DND-41 (cell line): Measurements from ENCODE around the gene TMEM126B.

Experiments used
- ATAC-seq: fragments of 200-7000 bp; cut with Tn5 transposase; 3 replicates; pipeline ENCODE4 v1.9.1; 2021; ENCODE audit warnings: low read depth; ENCODE audit not compliant: insufficient read depth
- DNase-seq: peaks from one replicate; pipeline ENCODE4 v3.0.0-alpha.2; 2020
- H2AFZ ChIP-seq: 2 replicates; pipeline ENCODE4 v1.6.0; 2012; ENCODE audit warnings: low read depth, low read length
- H3K27ac ChIP-seq: 2 replicates; pipeline ENCODE4 v1.5.1; 2012; ENCODE audit warnings: low read length, inconsistent platforms
- H3K27me3 ChIP-seq: fragments of 200-600 bp; sonication (generic); 2 replicates; pipeline ENCODE4 v1.6.0; 2012; ENCODE audit warnings: low read length, mild to moderate bottlenecking, inconsistent platforms; ENCODE audit not compliant: insufficient read depth, poor library complexity
- H3K36me3 ChIP-seq: 2 replicates; pipeline ENCODE4 v1.5.1; 2012; ENCODE audit warnings: low read length, inconsistent platforms; ENCODE audit not compliant: insufficient read depth
- H3K4me1 ChIP-seq: 2 replicates; pipeline ENCODE4 v1.5.1; 2012; ENCODE audit warnings: mild to moderate bottlenecking, low read length; ENCODE audit not compliant: insufficient read depth
- H3K4me2 ChIP-seq: 2 replicates; pipeline ENCODE4 v1.6.0; 2012; ENCODE audit warnings: mild to moderate bottlenecking, moderate library complexity, low read length, inconsistent platforms; ENCODE audit not compliant: insufficient read depth
- H3K4me3 ChIP-seq, 2 experiments: fragments of 200-600 bp in 1 of 2; shearing (Covaris generic) in 1 of 2; 2 replicates each; pipeline ENCODE4 v1.5.1; 2012 to 2016; ENCODE audit warnings: inconsistent platforms in 2 of 2, low read length in 2 of 2, mild to moderate bottlenecking in 2 of 2, low read depth in 1 of 2, moderate library complexity in 1 of 2
- H3K79me2 ChIP-seq: 2 replicates; pipeline ENCODE4 v1.6.0; 2012; ENCODE audit warnings: low read length, inconsistent platforms; ENCODE audit not compliant: insufficient read depth
- H3K9ac ChIP-seq: 2 replicates; pipeline ENCODE4 v1.6.0; 2012; ENCODE audit warnings: low read depth, mild to moderate bottlenecking, inconsistent platforms, low read length, moderate library complexity
- H3K9me3 ChIP-seq: 2 replicates; pipeline ENCODE4 v1.5.1; 2012; ENCODE audit warnings: low read length, moderate library complexity, mild to moderate bottlenecking, inconsistent platforms; ENCODE audit not compliant: insufficient read depth, severe bottlenecking
- H4K20me1 ChIP-seq: 2 replicates; pipeline ENCODE4 v1.6.0; 2012; ENCODE audit warnings: low read length; ENCODE audit not compliant: insufficient read depth
- EZH2 ChIP-seq: IDR thresholded peaks from 3 replicates; pipeline ENCODE4 v1.6.1; 2012; ENCODE audit warnings: borderline replicate concordance, low read depth, mild to moderate bottlenecking, moderate library complexity, low read length, inconsistent platforms; ENCODE audit not compliant: severe bottlenecking
- TF ChIP-seq, protein P1 (sequence below): IDR thresholded peaks from 2 replicates; pipeline ENCODE4 v1.5.1; 2012; ENCODE audit warnings: borderline replicate concordance, low read length, moderate library complexity, mild to moderate bottlenecking; ENCODE audit not compliant: poor library complexity, severe bottlenecking; ENCODE audit errors: extremely low read depth

The TMEM126B gene

DNA sequence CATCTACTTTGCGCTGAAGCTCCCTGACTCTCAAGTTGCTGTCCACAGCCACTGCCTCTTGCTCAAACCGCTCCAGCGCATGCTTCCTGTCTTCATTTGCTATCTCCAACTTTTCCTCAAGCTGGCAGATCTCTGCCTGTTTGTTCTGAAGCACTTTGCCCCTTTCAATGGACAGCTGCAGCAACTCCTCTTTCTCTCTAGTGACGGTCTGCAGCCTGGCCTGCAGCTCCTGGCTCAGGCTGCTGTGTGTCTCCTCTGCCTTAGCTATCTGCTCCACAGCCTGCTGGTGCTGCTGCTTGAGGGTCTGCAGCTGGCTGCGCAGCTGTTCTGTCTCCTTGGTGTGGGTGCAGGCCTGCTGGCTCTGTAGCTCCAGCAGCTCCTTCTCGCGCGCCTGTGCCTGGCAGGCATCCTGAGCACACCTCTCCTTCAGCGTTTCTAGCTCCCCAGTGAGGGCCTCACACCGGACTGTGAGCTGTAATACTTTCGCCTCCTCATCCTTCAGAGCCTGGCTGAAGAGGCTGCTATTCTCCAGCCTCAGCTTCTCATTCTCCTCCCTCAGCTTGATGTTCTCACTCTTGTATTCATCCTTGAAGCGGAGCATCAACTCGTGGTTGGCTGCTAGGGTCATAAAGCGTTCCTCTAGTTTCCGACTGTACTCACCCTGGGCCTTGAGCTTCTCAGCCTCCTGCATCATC is 56.9 kb downstream of the TMEM126B start:
- peak; percentile 39; the same call in 2 of the 3 replicates for ATAC-seq
- H2AFZ ChIP-seq, result no peak overlapping the region

DNA sequence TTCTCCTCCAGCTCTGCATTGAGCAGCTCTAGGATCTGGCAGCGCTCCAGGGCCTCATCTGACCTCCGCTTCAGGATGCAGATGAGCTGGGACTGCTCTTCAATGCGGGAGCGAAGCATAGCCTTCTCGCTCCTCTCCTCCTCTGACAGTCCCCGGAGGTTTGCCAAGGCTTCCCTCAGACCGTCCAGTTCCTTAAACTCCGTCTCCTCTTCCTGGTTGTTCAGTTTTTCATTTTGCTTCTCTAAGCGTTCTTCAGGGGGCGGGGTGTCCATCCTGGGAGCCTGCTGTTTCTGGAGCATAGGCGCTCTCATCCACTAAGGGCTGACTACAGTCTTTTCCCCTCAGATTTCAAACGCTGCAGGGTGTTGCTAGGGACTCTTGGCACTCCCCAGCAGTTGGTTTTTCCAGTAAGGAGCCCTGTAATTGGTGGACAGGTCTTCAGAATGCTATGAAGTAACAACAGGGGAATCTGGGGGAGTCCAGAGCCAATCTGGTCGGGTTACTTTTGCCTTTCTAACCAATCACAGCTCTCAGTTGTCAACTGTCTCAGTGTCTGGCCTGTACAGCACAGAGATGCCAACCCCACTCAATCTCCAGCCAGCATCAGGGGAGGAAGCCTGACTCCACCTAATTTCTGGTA is 57.5 kb downstream of the TMEM126B start, which contains the start of gene CCDC89:
Gene CCDC89, minus strand, starts transcription at position 376 of the 640 bp plus-strand sequence. Its CDS starts 65 bp downstream, at position 311.
- ATAC-seq, result no peak
- Histone ChIP-seq H3K4me3 (no peak within 1 kb of the TSS), H2AFZ (no peak within 1 kb of the TSS), H3K27ac (no peak within 1 kb of the TSS), H3K4me1 (no peaks in the 10 kb centered on the region), H3K79me2 (no peaks in the 10 kb centered on the region), H3K27me3 (peaks cover 31% of the 10 kb centered on the region), H4K20me1 (no peaks in the 10 kb centered on the region), H3K4me2 (no peak within 1 kb of the TSS), H3K9ac (no peak within 1 kb of the TSS), H3K36me3 (no peaks in the 10 kb centered on the region), H3K9me3 (no peaks in the 10 kb centered on the region)
- no peak for TF ChIP-seq EZH2
- TF ChIP-seq, protein P1, sequence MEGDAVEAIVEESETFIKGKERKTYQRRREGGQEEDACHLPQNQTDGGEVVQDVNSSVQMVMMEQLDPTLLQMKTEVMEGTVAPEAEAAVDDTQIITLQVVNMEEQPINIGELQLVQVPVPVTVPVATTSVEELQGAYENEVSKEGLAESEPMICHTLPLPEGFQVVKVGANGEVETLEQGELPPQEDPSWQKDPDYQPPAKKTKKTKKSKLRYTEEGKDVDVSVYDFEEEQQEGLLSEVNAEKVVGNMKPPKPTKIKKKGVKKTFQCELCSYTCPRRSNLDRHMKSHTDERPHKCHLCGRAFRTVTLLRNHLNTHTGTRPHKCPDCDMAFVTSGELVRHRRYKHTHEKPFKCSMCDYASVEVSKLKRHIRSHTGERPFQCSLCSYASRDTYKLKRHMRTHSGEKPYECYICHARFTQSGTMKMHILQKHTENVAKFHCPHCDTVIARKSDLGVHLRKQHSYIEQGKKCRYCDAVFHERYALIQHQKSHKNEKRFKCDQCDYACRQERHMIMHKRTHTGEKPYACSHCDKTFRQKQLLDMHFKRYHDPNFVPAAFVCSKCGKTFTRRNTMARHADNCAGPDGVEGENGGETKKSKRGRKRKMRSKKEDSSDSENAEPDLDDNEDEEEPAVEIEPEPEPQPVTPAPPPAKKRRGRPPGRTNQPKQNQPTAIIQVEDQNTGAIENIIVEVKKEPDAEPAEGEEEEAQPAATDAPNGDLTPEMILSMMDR, result no peak
- DNase-seq, result no peak

More for the DNA sequence above, 56.9 kb downstream of the TMEM126B start:
- H3K4me3 ChIP-seq, result no peak overlapping the region
- no peaks in the 10 kb centered on the region for H3K4me1 ChIP-seq
- H3K27ac ChIP-seq, result no peak overlapping the region
- H4K20me1 ChIP-seq, result no peaks in the 10 kb centered on the region
- H3K79me2 ChIP-seq, result no peaks in the 10 kb centered on the region
- no peak overlapping the region for H3K9ac ChIP-seq
- no peaks in the 10 kb centered on the region for H3K36me3 ChIP-seq
- no peak for DNase-seq
- no peaks in the 10 kb centered on the region for H3K9me3 ChIP-seq
- no peak overlapping the region for H3K4me2 ChIP-seq
- TF ChIP-seq EZH2, result no peak
- TF ChIP-seq, protein P1, result no peak
- peaks cover 28% of the 10 kb centered on the region for H3K27me3 ChIP-seq
